CD4-positive, alpha-beta T cell (primary cell): ENCODE measurements around the gene LMBR1L. TPM values are rescaled to one million over a fixed set of nuclear protein-coding genes. Genes with fewer than 3 reads are reported as not detected.

Experiments used
- ATAC-seq: fragments of 200-7000 bp; cut with Tn5 transposase; one replicate; pipeline ENCODE4 v1.10.0; 2022; ENCODE audit warnings: mild to moderate bottlenecking; ENCODE audit not compliant: poor library complexity
- CTCF ChIA-PET: fragments of 350-600 bp; sonication (Branson Sonifier 250); formaldehyde crosslinking; loops from one replicate; lab custom pipeline; 2021; ENCODE audit warnings: antibody characterized with exemption, inconsistent platforms; lab: Charles Lee
- POLR2A ChIA-PET: fragments of 350-600 bp; sonication (Branson Sonifier 250); formaldehyde crosslinking; loops from one replicate; lab custom pipeline; 2021; ENCODE audit warnings: antibody characterized with exemption, inconsistent platforms; lab: Charles Lee
- DNase-seq, 14 experiments: peaks; one replicate each; pipeline ENCODE4 v3.0.0-alpha.2; 2013 to 2020; ENCODE audit warnings: mixed read lengths in 2 of 14
- H3K27ac ChIP-seq, 2 donors: one replicate each; pipeline versions ENCODE4 v1.5.1 to v1.7.0; 2013; ENCODE audit warnings: low read length in 2 of 2, low read depth in 1 of 2, mild to moderate bottlenecking in 1 of 2
- H3K27me3 ChIP-seq, 2 experiments: 1 replicate in 1 of 2; 2 replicates in 1 of 2; pipeline versions ENCODE4 v1.6.1 to v1.7.0; 2013; ENCODE audit warnings: low read length in 2 of 2, control low read depth in 1 of 2, mild to moderate bottlenecking in 1 of 2, moderate library complexity in 1 of 2; ENCODE audit not compliant: insufficient read depth in 2 of 2, control insufficient read depth in 1 of 2
- H3K36me3 ChIP-seq: one replicate; pipeline ENCODE4 v1.6.1; 2013; ENCODE audit warnings: low read length, control low read depth; ENCODE audit not compliant: insufficient read depth
- H3K4me1 ChIP-seq: one replicate; pipeline ENCODE4 v1.6.1; 2013; ENCODE audit warnings: low read length, control low read depth; ENCODE audit not compliant: insufficient read depth
- H3K4me3 ChIP-seq: one replicate; pipeline ENCODE4 v1.5.1; 2013; ENCODE audit warnings: mild to moderate bottlenecking, low read length, moderate library complexity
- H3K9me3 ChIP-seq, 2 experiments: 1 replicate in 1 of 2; 2 replicates in 1 of 2; pipeline versions ENCODE4 v1.6.1 to v1.7.0; 2013; ENCODE audit warnings: low read length in 2 of 2, mild to moderate bottlenecking in 2 of 2, control low read depth in 1 of 2, moderate library complexity in 1 of 2; ENCODE audit not compliant: control insufficient read depth in 1 of 2, insufficient read depth in 1 of 2
- H3K27ac Mint-ChIP-seq: one replicate; pipeline ENCODE4 v1.8.0; 2020; ENCODE audit warnings: mixed read lengths
- H3K27me3 Mint-ChIP-seq: one replicate; pipeline ENCODE4 v1.8.0; 2021; ENCODE audit warnings: mixed read lengths
- H3K36me3 Mint-ChIP-seq: one replicate; pipeline ENCODE4 v1.8.0; 2021; ENCODE audit warnings: low read depth, mixed read lengths
- H3K4me1 Mint-ChIP-seq: one replicate; pipeline ENCODE4 v1.8.0; 2021; ENCODE audit warnings: low read depth, mixed read lengths
- H3K4me3 Mint-ChIP-seq: one replicate; pipeline ENCODE4 v1.8.0; 2020; ENCODE audit warnings: mild to moderate bottlenecking, mixed read lengths
- H3K9me3 Mint-ChIP-seq: one replicate; pipeline ENCODE4 v1.8.0; 2020; ENCODE audit warnings: mixed read lengths
- intact Hi-C, 2 experiments: fragments of 100-400 bp; cut with DNase I in 1 of 2; cut with micrococcal nuclease in 1 of 2; formaldehyde crosslinking; loops; one replicate each; pipeline versions ENCODE4 v1.15.1 to v1.9.0; 2023 to 2025; cut with DNase I, micrococcal nuclease
- total RNA-seq, 174 experiments: library from RNA in 2 of 174; stranded (reverse) in 2 of 174; gene quantifications; one replicate each; pipeline ENCODE4 v1.2.3 and lab custom pipeline; 2021 to 2026
- TF ChIP-seq, protein P1 (sequence below): fragments of 200-600 bp; IDR thresholded peaks from one replicate; pipeline ENCODE4 v1.8.0; 2022; ENCODE audit warnings: antibody characterized with exemption, mild to moderate bottlenecking

Gene LMBR1L
- total RNA-seq, 2 experiments from 2014 or later = 401 to 418 TPM

DNA sequence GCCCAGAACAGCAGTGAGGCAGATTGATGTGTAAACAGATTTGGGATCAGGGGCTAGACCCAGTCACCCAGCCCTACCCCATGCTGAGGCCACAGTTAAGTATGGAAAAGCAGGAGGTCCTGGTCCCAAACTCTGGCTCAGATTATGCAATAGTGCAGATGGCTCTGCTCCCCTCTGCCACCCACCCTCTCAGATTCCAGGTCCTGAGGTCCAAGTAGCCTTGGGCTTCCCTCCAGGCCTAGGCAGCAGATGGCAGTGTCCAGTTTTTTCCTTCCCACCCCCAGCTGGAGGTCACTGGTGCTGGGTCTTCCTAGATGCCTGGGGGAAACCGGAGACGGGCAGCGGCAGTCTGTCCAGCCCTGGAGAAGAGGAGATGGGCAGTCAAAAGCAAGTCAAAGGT is 13.3 kb downstream of the LMBR1L start:
- TF ChIP-seq, protein P1, sequence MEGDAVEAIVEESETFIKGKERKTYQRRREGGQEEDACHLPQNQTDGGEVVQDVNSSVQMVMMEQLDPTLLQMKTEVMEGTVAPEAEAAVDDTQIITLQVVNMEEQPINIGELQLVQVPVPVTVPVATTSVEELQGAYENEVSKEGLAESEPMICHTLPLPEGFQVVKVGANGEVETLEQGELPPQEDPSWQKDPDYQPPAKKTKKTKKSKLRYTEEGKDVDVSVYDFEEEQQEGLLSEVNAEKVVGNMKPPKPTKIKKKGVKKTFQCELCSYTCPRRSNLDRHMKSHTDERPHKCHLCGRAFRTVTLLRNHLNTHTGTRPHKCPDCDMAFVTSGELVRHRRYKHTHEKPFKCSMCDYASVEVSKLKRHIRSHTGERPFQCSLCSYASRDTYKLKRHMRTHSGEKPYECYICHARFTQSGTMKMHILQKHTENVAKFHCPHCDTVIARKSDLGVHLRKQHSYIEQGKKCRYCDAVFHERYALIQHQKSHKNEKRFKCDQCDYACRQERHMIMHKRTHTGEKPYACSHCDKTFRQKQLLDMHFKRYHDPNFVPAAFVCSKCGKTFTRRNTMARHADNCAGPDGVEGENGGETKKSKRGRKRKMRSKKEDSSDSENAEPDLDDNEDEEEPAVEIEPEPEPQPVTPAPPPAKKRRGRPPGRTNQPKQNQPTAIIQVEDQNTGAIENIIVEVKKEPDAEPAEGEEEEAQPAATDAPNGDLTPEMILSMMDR = no peak
- ChIA-PET POLR2A (interaction anchor here (0.8 to 4.2 kb wide), 6 partner anchors 8 to 91 kb away, joined by 3 to 41 read pairs (median 6); partner anchors contain the start of genes LMBR1L, RHEBL1, TUBA1A and TUBA1B), CTCF (interaction anchor here (1.1 to 5.0 kb wide), 8 partner anchors 9 to 245 kb away, joined by 5 to 46 read pairs (median 8); partner anchors contain the start of genes DDX23, LMBR1L and TUBA1B)
- Histone ChIP-seq H3K36me3 (peaks cover 50% of the 10 kb centered on the region), H3K4me3 (no peak overlapping the region), H3K27ac (no peak overlapping the region), H3K9me3 (peaks cover 0 to 5% of the 10 kb centered on the region in 2 experiments), H3K4me1 (peaks cover 18% of the 10 kb centered on the region), H3K27me3 (peaks cover 22 to 26% of the 10 kb centered on the region in 2 experiments)
- peaks cover 55% of the 10 kb centered on the region for H3K36me3 Mint-ChIP-seq
- intact Hi-C loops = no loop called here
- no peak overlapping the region for H3K4me3 Mint-ChIP-seq
- H3K27ac Mint-ChIP-seq = no peak overlapping the region
- DNase-seq = no peak
- peaks cover 32% of the 10 kb centered on the region for H3K4me1 Mint-ChIP-seq
- H3K27me3 Mint-ChIP-seq = peaks cover 35% of the 10 kb centered on the region
- H3K9me3 Mint-ChIP-seq = no peaks in the 10 kb centered on the region
- ATAC-seq = no peak

DNA sequence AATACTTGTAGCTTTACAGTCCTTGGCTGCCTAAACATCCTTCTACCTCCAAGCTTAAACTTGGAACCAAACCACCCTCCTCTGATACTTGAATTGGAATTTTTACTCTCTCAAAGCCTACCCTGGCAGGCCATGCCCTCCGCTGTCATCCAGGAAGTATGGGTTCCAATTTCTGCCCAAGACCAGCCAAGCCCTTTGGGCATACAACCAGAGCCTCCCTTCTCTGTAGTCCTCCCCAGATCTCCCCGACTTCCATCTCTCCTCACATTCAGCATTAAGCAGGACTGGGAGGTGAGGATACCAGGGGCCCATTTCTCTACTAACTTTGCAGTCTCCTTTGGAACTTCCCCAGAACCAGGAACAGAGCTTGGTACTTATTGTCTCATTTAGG is 15.7 kb downstream of the LMBR1L start:
- Mint-ChIP-seq H3K4me3 (peak overlapping the region; percentile 44), H3K9me3 (no peaks in the 10 kb centered on the region), H3K27ac (peak overlapping the region; percentile 3), H3K27me3 (peaks cover 58% of the 10 kb centered on the region), H3K4me1 (peaks cover 55% of the 10 kb centered on the region), H3K36me3 (peaks cover 31% of the 10 kb centered on the region)
- H3K27me3 ChIP-seq = peaks cover 45 to 50% of the 10 kb centered on the region in 2 experiments
- H3K4me3 ChIP-seq = no peak overlapping the region
- H3K27ac ChIP-seq = no peak overlapping the region
- TF ChIP-seq, protein P1 = no peak
- ATAC-seq (no peak), DNase-seq (no peak)
- peaks cover 43% of the 10 kb centered on the region for H3K4me1 ChIP-seq
- peaks cover 0 to 19% of the 10 kb centered on the region in 2 experiments for H3K9me3 ChIP-seq
- H3K36me3 ChIP-seq = peaks cover 26% of the 10 kb centered on the region
- POLR2A ChIA-PET = interaction anchor here (0.8 to 5.1 kb wide), 6 partner anchors 13 to 169 kb away, joined by 3 to 42 read pairs (median 8); partner anchors contain the start of genes FKBP11, LMBR1L, RHEBL1 and TUBA1A
- intact Hi-C loops = loop anchor here in 1 of 2 experiments (2.0 kb wide), 1 partner anchor 16 kb away; the partner anchor contains the start of gene LMBR1L
- CTCF ChIA-PET = interaction anchor here (1.1 to 2.0 kb wide), 5 partner anchors 31 to 140 kb away, joined by 3 to 7 read pairs (median 3); no protein-coding TSS in a partner anchor

DNA sequence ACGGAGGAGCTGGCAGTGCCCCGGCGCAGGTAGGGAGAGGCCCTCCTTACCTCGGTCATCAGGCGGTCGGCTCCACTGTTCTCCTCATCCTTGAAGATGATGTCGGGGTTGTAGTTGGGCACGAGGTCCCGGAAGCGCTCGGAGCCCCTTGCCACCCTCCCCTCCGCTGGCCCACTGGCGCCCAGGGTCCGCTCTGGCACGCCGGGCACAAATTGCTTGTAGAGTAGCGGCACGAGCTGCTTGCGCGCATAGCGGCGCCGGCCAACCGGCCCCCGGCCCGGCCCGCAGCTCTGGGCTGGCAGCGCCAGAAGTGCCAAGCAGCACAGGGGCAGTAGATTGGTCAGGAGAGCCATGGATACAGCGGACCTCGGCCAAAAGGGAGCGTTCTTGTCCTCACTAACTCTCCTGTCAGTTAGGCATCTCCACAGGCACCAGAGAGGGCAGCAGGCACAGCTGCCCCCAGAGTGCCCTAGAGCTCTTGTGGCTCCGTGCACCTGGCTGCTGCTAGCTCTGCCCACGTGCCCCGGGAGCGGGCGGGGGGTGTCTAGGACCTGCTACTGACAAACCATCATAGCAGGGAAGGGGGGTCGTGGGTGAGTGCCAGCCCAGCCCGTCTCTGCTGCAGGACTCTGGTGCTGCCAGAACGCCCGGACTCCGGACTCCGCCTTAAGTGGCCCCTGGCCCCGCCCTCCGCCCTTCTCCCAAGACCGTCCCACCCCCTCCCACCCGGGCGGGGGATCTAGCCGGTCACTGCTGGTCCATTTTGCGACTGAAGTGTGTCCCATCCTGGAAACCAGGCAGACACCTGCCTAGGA is 16.3 kb downstream of the LMBR1L start, which contains the start of gene DHH:
TSS of gene DHH (minus strand) at position 642 of the 815 bp plus-strand sequence. CDS start at position 353, 289 bp downstream.
- peaks cover 22% of the 10 kb centered on the region for H3K36me3 ChIP-seq
- Mint-ChIP-seq H3K4me1 (peaks cover 60% of the 10 kb centered on the region), H3K36me3 (peaks cover 25% of the 10 kb centered on the region), H3K4me3 (peak within 1 kb of the TSS; percentile 44), H3K27ac (peak within 1 kb of the TSS; percentile 7), H3K9me3 (no peaks in the 10 kb centered on the region), H3K27me3 (peaks cover 64% of the 10 kb centered on the region)
- H3K4me3 ChIP-seq = no peak within 1 kb of the TSS
- intact Hi-C loops = loop anchor here in 1 of 2 experiments (2.0 kb wide), 1 partner anchor 16 kb away; the partner anchor contains the start of gene LMBR1L
- DNase-seq (peak in 1 of 14 experiments; percentile 39), ATAC-seq (peak; percentile 6)
- POLR2A ChIA-PET = interaction anchor here (0.6 to 5.1 kb wide), 10 partner anchors 14 to 230 kb away, joined by 3 to 42 read pairs (median 4); partner anchors contain the start of genes FKBP11, LMBR1L, PRKAG1 and RHEBL1
- peaks cover 0 to 19% of the 10 kb centered on the region in 2 experiments for H3K9me3 ChIP-seq
- H3K27me3 ChIP-seq = peaks cover 50 to 56% of the 10 kb centered on the region in 2 experiments
- CTCF ChIA-PET = interaction anchor here (0.6 to 3.1 kb wide), 5 partner anchors 15 to 141 kb away, joined by 3 to 20 read pairs (median 3); partner anchors contain the start of gene LMBR1L
- peaks cover 49% of the 10 kb centered on the region for H3K4me1 ChIP-seq
- no peak within 1 kb of the TSS for H3K27ac ChIP-seq
- TF ChIP-seq, protein P1 = no peak
